ENCODE measurements around the gene B4GALT2. TPM values are rescaled to one million over a fixed set of nuclear protein-coding genes. Genes with fewer than 3 reads are reported as not detected.

The B4GALT2 gene
- total and polyA plus RNA-seq, 2 donors (not counting 1 experiment from before 2014, with no cell fraction given) = 4.6 to 6.5 TPM

DNA sequence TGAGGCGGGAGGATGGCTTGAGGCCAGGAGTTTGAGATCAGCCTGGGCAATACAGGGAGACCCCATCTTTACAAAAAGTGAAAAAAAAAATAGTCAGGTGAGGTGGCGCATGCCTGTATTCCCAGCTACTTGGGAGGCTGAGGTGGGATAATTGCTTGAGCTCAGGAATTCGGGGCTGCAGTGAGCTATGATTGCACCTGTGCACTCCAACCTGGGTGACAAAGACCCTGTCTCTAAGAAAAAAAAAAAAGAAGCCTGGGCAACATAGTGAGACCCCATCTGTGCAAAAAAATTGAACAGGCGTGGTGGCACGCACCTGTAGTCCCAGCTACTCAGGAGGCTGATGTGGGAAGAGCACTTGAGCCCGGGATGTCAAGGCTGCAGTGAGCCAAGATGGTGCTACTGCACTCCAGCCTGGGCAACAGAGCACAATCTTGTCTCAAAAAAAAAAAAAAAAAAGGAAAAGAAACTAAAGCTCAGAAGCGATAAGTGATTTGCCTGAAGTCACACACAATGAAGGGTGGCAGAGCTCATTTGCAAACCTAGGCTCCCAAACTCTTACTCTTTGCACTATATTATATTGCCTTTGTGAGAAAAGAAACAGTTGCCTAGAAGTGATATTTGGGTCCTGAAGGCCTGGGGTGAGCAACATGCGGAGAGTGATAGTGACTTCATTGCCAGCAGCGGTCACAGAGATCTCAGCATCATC, 14.3 kb downstream of the B4GALT2 start:
- H3K4me1 ChIP-seq (ENCODE audit: control insufficient read depth in 2 of 2, insufficient read depth in 2 of 2, low read length in 2 of 2) = peaks cover 22 to 44% of the 10 kb centered on the region in 2 donors
- no peaks in the 10 kb centered on the region for H3K36me3 ChIP-seq (replicated peaks in 1 of 2; ENCODE audit: control extremely low read depth in 1 of 2, control insufficient read depth in 1 of 2, extremely low read depth in 1 of 2, insufficient read depth in 2 of 2, low read length in 1 of 2)
- DNase-seq (no peak), ATAC-seq (ENCODE audit: low read depth) (no peak)
- H3K27me3 Mint-ChIP-seq = no peaks in the 10 kb centered on the region
- 91% methylated on average over 6 of the region's 9 CpGs for WGBS (ENCODE audit: insufficient coverage)
- H3K27me3 ChIP-seq (replicated peaks in 1 of 4; ENCODE audit: control extremely low read depth in 1 of 4, control insufficient read depth in 3 of 4, insufficient read depth in 4 of 4, low read length in 3 of 4) = no peaks in the 10 kb centered on the region
- H3K4me2 ChIP-seq (replicated peaks; ENCODE audit: low read depth, low read length, poor library complexity, severe bottlenecking) = peak overlapping the region; percentile 29
- peaks cover 38% of the 10 kb centered on the region for H3K4me1 Mint-ChIP-seq
- no peaks in the 10 kb centered on the region for H3K9me3 ChIP-seq (ENCODE audit: control extremely low read depth in 1 of 3, control insufficient read depth in 2 of 3, insufficient read depth in 1 of 3, low read length in 2 of 3)
- H4K20me1 ChIP-seq (ENCODE audit: control insufficient read depth, insufficient read depth, low read length, poor library complexity, severe bottlenecking) = no peaks in the 10 kb centered on the region
- peak overlapping the region; percentile 22 for H2AFZ ChIP-seq (ENCODE audit: insufficient read depth, low read depth, low read length, poor library complexity, severe bottlenecking)
- H3K27ac Mint-ChIP-seq = peak overlapping the region; percentile 77
- POLR2A ChIA-PET = interaction anchor here (1.4 kb wide), 1 partner anchor 34 kb away, joined by 3 read pairs; no protein-coding TSS in a partner anchor
- H3K4me3 Mint-ChIP-seq = peak overlapping the region; percentile 69
- intact Hi-C loops (cut with micrococcal nuclease) = loop anchor here (5.0 kb wide), 1 partner anchor 286 kb away; the partner anchor contains the start of gene ST3GAL3
- no peak overlapping the region for H3K4me3 ChIP-seq (ENCODE audit: control extremely low read depth in 1 of 5, extremely low read depth in 1 of 5, insufficient read depth in 1 of 5, low read depth in 2 of 5, low read length in 4 of 5)
- H3K79me2 ChIP-seq (ENCODE audit: control insufficient read depth, insufficient read depth, low read length) = no peaks in the 10 kb centered on the region
- CTCF ChIA-PET = interaction anchor here (0.6 to 5.1 kb wide), 8 partner anchors 12 to 59 kb away, joined by 3 to 32 read pairs (median 4); partner anchors contain the start of gene DPH2
- no peak overlapping the region for H3K9ac ChIP-seq (ENCODE audit: low read length)
- H3K27ac ChIP-seq (ENCODE audit: low read length in 2 of 2) = no peak overlapping the region
- H3K9me3 Mint-ChIP-seq (ENCODE audit: insufficient read depth) = no peaks in the 10 kb centered on the region
- no peak for TF ChIP-seq EZH2 (IDR thresholded peaks at IDR 0.05; ENCODE audit: borderline replicate concordance, insufficient read depth, low read depth, low read length, poor library complexity, severe bottlenecking)
- TF ChIP-seq, protein P1, sequence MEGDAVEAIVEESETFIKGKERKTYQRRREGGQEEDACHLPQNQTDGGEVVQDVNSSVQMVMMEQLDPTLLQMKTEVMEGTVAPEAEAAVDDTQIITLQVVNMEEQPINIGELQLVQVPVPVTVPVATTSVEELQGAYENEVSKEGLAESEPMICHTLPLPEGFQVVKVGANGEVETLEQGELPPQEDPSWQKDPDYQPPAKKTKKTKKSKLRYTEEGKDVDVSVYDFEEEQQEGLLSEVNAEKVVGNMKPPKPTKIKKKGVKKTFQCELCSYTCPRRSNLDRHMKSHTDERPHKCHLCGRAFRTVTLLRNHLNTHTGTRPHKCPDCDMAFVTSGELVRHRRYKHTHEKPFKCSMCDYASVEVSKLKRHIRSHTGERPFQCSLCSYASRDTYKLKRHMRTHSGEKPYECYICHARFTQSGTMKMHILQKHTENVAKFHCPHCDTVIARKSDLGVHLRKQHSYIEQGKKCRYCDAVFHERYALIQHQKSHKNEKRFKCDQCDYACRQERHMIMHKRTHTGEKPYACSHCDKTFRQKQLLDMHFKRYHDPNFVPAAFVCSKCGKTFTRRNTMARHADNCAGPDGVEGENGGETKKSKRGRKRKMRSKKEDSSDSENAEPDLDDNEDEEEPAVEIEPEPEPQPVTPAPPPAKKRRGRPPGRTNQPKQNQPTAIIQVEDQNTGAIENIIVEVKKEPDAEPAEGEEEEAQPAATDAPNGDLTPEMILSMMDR (IDR thresholded peaks at IDR 0.05) = no peak

- H3K27me3 ChIP-seq (replicated peaks in 1 of 4; ENCODE audit: control extremely low read depth in 1 of 4, control insufficient read depth in 3 of 4, insufficient read depth in 4 of 4, low read length in 3 of 4) = no peaks in the 10 kb centered on the region
- H3K27me3 Mint-ChIP-seq = no peaks in the 10 kb centered on the region
- TF ChIP-seq EZH2 (IDR thresholded peaks at IDR 0.05; ENCODE audit: borderline replicate concordance, insufficient read depth, low read depth, low read length, poor library complexity, severe bottlenecking) = no peak
- TF ChIP-seq, protein P1 (IDR thresholded peaks at IDR 0.05) = no peak
- H3K9ac ChIP-seq (ENCODE audit: low read length) = no peak overlapping the region
- ATAC-seq (ENCODE audit: low read depth) = no peak
- no peak overlapping the region for H3K4me3 ChIP-seq (ENCODE audit: control extremely low read depth in 1 of 5, extremely low read depth in 1 of 5, insufficient read depth in 1 of 5, low read depth in 2 of 5, low read length in 4 of 5)
- no peaks in the 10 kb centered on the region for H3K9me3 ChIP-seq (ENCODE audit: control extremely low read depth in 1 of 3, control insufficient read depth in 2 of 3, insufficient read depth in 1 of 3, low read length in 2 of 3)
- no peaks in the 10 kb centered on the region for H3K36me3 ChIP-seq (replicated peaks in 1 of 2; ENCODE audit: control extremely low read depth in 1 of 2, control insufficient read depth in 1 of 2, extremely low read depth in 1 of 2, insufficient read depth in 2 of 2, low read length in 1 of 2)
- no peaks in the 10 kb centered on the region for H3K79me2 ChIP-seq (ENCODE audit: control insufficient read depth, insufficient read depth, low read length)
- intact Hi-C loops (cut with micrococcal nuclease) = loop anchor here (5.0 kb wide), 1 partner anchor 287 kb away; the partner anchor contains the start of gene ST3GAL3
- 87% methylated on average over 4 of the region's 7 CpGs for WGBS (ENCODE audit: insufficient coverage)
- H3K4me1 ChIP-seq (ENCODE audit: control insufficient read depth in 2 of 2, insufficient read depth in 2 of 2, low read length in 2 of 2) = peaks cover 22 to 44% of the 10 kb centered on the region in 2 donors
- POLR2A ChIA-PET = no interaction called here
- no peaks in the 10 kb centered on the region for H3K9me3 Mint-ChIP-seq (ENCODE audit: insufficient read depth)
- H3K27ac Mint-ChIP-seq = peak overlapping the region; percentile 77
- peaks cover 38% of the 10 kb centered on the region for H3K4me1 Mint-ChIP-seq
- H3K4me3 Mint-ChIP-seq = peak overlapping the region; percentile 69
- no peaks in the 10 kb centered on the region for H4K20me1 ChIP-seq (ENCODE audit: control insufficient read depth, insufficient read depth, low read length, poor library complexity, severe bottlenecking)
- no peak overlapping the region for H3K27ac ChIP-seq (ENCODE audit: low read length in 2 of 2)
- CTCF ChIA-PET = interaction anchor here (0.6 to 5.1 kb wide), 4 partner anchors 11 to 42 kb away, joined by 3 to 32 read pairs (median 10); no protein-coding TSS in a partner anchor
- H2AFZ ChIP-seq (ENCODE audit: insufficient read depth, low read depth, low read length, poor library complexity, severe bottlenecking) = peak overlapping the region; percentile 22
- DNase-seq = no peak
- H3K4me2 ChIP-seq (replicated peaks; ENCODE audit: low read depth, low read length, poor library complexity, severe bottlenecking) = peak overlapping the region; percentile 29
Measured at GRCh38 chr1:43994071-43994470, 15.1 kb downstream of the B4GALT2 start.
